T-helper 2 cell treated with Interferon-gamma antibody and Interleukin-4, amounts not matched to agents 100 ng/mL and 5 ng/mL, for 36 hours (primary cell): ENCODE data around the gene NCKAP5. TPM values are rescaled to one million over a fixed set of nuclear protein-coding genes. Genes with fewer than 3 reads are reported as not detected.

Experiments
- intact Hi-C: fragments of 100-400 bp; cut with micrococcal nuclease; formaldehyde crosslinking; loops from one replicate; pipeline ENCODE4 v1.15.1; 2023
- total RNA-seq: library from RNA; stranded (reverse); gene quantifications from 2 replicates; pipeline ENCODE4 v1.2.3, GENCODE V29; 2022

Gene NCKAP5
- total RNA-seq, 1 donor from 2014 or later, result not detected

GRCh38 chr2:133040170-133040569, 528.1 kb downstream of the NCKAP5 start:
- intact Hi-C loops, result no loop called here

- intact Hi-C loops, result no loop called here
Measured at GRCh38 chr2:133039531-133039930, 528.7 kb downstream of the NCKAP5 start.

- intact Hi-C loops, result no loop called here
Measured at GRCh38 chr2:133026536-133027177, 541.6 kb downstream of the NCKAP5 start.

GRCh38 chr2:133025004-133025403, 543.3 kb downstream of the NCKAP5 start:
- intact Hi-C loops, result no loop called here

GRCh38 chr2:133012847-133013734, 555.2 kb downstream of the NCKAP5 start:
- intact Hi-C loops, result no loop called here

GRCh38 chr2:133004623-133005022, 563.6 kb downstream of the NCKAP5 start:
- intact Hi-C loops, result no loop called here

- intact Hi-C loops, result no loop called here
Measured at GRCh38 chr2:132999421-132999820, 568.8 kb downstream of the NCKAP5 start.

- intact Hi-C loops, result no loop called here
Measured at GRCh38 chr2:132998221-132998620, 570.0 kb downstream of the NCKAP5 start.

GRCh38 chr2:132991471-132992045, 576.7 kb downstream of the NCKAP5 start:
- intact Hi-C loops, result no loop called here

- intact Hi-C loops, result no loop called here
Measured at GRCh38 chr2:132984731-132985130, 583.5 kb downstream of the NCKAP5 start.

- intact Hi-C loops, result no loop called here
Measured at GRCh38 chr2:132980304-132980703, 588.0 kb downstream of the NCKAP5 start.

GRCh38 chr2:132979339-132980093, 588.7 kb downstream of the NCKAP5 start:
- intact Hi-C loops, result no loop called here

GRCh38 chr2:132978840-132979239, 589.4 kb downstream of the NCKAP5 start:
- intact Hi-C loops, result no loop called here

- intact Hi-C loops, result no loop called here
Measured at GRCh38 chr2:132977812-132978529, 590.3 kb downstream of the NCKAP5 start.

- intact Hi-C loops, result no loop called here
Measured at GRCh38 chr2:132975193-132976105, 592.8 kb downstream of the NCKAP5 start.

GRCh38 chr2:132974467-132975095, 593.7 kb downstream of the NCKAP5 start:
- intact Hi-C loops, result no loop called here

- intact Hi-C loops, result no loop called here
Measured at GRCh38 chr2:132971310-132972061, 596.8 kb downstream of the NCKAP5 start.

- intact Hi-C loops, result no loop called here
Measured at GRCh38 chr2:132969371-132969985, 598.8 kb downstream of the NCKAP5 start.
